NOMO-1 treated with dmso at 0.1 percent for 144 hours (cell line): ENCODE results near the gene SLC35B2.

Experiments
- DNase-seq: peaks from one replicate; lab custom pipeline; 2025; ENCODE audit not compliant: unreplicated experiment; lab: John Stamatoyannopoulos, UW

Gene SLC35B2

DNA sequence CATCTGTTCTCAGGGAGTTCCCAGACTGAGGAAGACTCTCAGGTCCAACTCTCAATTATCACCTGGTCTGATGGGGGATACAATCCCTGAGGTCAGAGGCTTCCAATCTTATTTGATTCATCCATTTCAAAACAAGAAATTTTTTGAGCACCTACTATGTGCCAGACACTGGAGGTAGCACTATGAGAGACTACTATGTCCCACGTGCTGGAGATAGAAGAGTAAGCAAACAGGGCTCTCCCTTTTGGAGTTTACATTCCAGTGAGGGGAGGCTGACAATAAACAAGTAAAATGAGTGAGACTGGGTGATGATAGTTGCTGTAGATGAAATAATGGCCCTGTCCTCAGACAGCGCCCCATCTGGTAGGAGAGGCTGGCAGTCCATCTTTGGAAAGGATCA lies 29.4 kb upstream of the SLC35B2 start:
- DNase-seq = no peak

DNA sequence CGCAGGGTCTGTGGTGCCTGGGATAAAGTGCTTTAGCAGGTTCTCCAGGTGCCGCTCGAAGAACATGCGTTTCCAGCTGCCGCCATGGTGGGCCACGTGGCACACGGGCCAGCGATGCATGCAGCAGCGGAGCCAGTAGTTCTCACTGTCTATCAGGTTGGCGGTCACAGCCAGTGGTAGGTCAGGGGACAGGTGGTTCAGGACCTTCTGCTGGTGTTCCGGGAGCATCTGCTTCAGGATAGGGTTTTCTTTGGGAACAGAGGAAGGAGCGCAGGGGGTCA lies 28.9 kb upstream of the SLC35B2 start:
- no peak for DNase-seq

DNA sequence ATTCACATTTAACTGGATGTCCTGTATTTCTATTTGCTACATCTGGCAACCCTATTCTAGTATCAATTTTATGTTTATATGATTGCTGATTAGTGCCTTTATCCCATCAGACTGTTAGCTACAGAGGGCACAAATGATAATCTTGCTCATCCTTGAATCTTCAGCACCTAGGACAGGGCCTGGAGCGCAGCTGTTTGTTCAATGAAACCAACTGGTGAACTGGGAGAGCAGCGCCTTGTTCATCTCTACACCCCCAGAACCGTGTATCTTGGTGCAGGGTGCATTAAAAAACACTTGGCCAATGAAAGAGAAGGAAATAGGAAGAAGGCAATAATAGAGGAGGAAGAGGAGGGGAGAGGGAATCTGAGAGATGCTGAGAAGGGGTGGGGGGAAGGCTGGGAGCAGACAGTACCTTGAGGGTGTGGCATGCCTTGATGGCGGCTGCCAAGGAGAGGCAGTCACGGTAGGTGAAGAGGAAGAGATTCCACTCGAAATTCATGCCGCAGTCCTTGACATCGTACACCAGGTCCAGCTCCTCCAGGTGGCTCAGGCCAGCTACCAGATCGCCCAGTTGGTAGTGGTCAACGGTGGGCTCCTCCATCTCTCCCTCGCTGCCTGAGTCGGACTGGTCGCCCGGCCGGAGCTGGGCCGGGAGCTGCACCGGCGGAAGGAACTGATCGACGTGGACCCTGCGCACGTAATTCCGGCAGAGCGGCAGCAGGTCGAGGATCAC lies 28.4 kb upstream of the SLC35B2 start:
- DNase-seq = no peak

DNA sequence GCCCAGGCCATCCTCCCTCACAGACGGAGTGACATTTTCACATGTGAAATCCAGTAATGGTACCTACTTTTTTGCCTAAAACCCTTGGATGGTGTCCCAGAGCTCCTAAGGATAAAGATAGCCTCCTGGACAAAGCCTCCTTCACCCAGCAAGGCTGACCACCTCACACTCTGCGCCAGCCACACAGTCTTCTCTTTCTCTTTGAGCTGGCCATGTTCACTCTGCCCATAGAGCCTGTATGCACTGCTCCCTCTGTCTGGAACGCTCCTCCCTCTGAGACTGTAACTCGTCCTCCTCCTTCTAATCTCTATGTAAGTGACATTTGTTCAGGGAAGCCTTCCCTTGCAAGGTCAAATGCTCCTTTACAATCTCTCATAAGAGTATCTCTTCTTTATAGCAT lies 27.5 kb upstream of the SLC35B2 start:
- no peak for DNase-seq

DNA sequence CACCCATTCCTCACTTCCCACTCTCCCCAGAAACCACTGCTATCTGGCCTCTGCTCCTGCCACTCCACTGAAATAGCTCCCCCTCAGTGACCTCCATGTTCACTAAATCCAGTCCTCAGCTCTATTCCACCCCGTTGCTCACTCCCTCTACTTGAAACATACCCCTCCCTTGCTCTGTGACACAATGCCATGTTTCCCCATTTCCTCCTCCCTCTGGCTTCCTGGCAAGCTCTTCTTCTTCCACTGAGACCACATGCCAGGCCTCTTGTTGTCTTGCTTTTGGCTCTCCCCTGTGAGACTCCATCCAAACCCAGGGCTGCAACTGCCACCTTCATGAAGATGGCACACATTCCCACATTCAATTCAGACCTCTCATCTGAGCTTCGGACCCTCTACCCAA lies 26.8 kb upstream of the SLC35B2 start:
- DNase-seq = peak; percentile 1

DNA sequence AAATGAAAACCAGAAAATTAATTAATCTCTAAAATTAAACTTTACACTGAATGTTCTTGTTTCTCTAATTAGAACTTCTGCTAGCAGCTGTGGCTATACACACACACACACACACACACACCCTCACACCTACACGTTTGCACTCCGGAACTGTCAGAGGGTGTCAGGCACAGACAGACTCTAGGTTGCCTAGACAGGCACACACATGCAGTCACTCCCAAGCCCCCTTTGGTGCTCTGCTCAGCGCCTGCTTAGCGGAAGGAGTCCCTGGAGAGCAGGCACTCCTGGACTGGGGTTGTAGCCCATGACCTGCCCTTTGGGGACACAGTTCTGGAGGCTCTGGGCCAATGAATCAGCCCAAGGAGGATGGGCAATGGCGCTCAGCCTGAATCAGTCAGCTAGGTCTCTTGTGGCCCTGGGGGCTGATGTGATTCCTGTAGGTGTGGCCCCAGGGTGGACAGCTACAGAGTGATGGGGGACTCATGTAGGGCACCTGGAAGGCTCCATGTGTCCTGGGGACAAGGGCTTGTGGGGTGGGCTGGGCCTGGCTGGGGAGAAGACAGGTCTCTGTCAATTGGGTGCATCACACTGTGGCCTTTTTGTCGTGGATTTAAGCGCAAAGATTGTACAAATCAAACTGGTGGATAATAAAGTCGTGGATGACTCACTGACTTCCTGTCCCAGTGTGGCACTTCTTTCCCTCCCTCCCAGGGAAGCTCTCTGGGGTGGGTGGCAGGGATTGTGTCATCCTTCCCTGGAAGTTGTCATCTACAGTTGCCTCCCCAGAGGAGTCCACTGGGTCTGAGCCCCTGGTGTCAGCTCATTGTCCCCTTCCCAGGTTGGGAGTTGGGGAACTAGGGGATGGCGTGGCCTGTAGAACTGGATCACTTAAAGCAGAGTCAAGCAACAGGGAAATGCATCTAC lies 21.7 kb upstream of the SLC35B2 start:
- no peak for DNase-seq

DNA sequence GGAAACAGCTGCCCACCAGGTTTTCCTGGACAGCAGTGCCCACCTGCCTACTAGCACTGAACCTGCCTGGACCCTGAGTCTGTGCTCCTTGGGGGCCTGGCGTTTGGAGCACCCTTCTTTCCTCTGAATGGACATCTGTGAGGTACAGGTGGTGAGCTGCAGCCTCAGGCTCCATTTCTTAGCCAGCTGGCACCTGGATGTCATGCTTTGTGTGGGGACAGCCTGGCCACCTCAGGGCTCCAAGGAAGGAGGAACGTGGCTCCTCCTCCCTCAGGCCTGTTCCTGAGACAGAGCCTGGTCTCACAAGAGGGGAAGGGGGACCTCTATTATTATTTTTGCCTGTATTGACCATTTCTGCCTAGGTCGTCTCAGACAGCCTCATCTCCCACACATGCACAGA lies 21.0 kb upstream of the SLC35B2 start:
- DNase-seq = no peak

DNA sequence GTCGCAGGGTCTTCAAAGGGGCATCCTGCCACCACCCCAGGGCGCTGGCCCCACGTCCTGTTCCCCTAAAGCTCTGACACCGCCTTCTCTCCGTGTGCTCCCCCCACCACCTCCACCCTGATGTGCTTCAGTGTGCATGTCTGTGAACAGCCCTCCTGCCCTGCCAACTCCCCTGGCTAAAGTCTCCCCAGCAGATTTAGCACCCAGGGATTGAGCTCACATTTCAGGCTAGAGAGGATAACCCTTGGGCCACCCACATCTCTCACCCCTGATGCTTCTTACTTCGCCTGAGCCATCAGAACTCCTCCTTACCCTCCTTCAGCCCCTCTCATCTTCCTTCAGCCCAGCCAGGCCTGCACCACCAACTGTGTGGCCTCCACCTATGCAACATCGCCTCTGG lies 20.4 kb upstream of the SLC35B2 start:
- DNase-seq = no peak

DNA sequence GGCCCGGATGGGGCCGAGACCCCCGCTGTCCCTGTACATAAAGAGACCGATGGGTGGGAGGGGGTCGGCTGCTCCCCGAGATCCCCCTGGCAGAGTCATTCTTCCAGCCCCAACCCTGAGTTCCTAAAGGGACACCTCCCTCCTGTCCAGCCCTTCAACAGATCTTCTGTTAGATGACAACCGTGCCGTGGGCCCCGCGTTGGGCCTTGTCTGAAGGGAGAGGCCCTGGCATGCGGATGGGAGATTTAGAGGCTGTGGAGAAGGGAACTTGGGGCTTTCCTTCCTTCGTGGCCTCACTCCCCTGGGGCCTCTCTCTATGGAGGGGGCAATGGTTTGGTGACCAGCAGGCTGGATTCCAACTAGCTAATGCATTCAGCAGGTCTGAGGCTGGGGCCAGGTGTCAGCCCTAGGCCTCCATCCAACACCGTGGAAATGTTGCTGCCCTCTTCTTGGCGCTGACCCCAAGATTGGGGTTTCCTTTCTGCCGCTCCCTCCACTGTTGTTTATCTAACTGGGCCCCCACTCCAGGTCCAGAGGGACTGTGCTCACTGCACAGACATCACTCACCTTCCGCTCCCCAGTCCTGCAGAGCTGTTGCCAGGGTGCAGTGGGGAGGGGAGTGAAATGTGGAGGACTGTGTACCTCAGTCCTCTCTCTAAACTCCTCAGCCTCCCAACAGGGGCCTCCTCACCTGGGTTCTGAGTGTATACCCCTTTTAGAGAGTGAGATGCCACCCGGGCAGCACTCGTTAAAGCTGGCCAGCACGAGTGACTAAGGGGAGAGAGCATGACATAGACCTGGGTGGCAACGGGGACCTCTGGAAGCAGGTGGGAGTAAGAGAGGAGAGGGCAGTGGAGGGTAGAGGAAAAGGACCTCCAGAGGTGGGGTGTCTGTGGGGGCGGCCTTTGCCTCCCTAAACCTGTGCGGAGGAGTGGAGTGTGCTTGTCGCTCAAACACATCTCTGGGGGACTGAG lies 19.6 kb upstream of the SLC35B2 start:
- DNase-seq = no peak

DNA sequence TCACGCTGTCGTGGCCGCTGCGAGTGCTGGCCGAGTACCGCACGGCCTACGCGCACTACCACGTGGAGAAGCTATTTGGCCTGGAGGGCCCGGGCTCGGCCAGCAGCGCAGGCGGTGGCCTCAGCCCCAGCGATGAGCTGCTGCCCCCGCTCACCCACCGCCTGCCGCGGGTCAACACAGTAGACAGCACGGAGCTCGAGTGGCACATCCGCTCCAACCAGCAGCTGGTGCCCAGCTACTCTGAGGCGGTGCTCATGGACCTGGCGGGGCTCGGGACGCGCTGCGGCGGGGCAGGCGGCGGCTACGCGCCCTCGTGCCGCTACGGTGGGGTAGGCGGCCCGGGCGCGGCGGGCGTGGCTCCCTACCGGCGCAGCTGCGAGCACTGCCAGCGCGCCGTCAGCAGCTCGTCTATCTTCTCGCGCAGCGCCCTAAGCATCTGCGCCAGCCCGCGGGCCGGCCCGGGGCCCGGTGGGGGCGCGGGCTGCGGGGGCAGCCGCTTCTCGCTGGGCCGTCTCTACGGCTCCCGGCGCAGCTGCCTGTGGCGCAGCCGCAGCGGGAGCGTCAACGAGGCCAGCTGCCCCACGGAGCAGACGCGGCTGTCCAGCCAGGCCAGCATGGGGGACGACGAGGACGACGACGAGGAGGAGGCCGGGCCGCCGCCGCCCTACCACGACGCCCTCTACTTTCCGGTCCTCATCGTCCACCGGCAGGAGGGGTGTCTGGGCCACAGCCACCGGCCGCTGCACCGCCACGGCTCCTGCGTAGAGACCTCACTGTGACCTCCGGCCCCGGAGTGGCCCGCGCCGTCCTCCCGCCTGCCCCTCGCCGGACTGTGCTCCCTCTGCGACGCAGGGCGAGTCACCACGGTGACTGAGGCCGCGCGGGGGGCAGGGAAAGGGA lies 18.7 kb upstream of the SLC35B2 start:
- DNase-seq = no peak

DNA sequence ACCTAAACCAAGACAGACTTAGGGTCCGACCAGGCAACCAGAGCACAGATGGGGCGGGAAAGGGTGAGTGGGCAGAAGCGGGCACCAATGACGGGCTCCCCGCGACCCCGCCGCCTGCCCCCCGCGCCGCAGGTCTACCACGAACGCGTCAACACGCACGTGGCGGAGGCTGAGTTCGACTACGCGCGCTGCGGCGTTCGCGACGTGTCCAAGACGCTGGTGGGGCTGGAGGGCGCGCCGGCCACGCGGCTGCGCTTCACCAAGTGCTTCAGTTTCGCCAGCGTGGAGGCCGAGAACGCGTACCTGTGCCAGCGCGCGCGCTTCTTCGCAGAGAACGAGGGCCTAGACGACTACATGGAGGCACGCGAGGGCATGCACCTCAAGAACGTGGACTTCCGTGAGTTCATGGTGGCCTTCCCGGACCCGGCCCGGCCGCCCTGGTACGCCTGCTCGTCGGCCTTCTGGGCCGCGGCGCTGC lies 18.0 kb upstream of the SLC35B2 start:
- no peak for DNase-seq

DNA sequence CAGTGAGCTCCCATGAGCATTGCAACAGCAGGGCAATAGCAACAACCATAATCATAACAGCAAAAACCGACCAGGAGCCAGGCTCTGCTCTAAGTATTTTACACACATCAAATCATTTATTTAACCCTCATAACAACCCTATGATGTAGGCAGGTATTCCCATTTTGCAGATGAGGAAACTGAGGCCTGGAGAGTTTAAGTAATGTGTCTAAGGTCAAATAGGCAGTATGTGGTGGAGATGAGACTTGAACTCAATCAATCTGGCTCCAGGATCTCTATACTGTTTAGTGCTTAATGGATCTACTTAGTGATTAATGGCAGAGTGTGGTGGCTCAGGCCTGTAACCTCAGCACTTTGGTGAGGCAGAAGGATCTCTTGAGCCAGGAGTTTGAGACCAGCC lies 16.3 kb upstream of the SLC35B2 start:
- DNase-seq = no peak

DNA sequence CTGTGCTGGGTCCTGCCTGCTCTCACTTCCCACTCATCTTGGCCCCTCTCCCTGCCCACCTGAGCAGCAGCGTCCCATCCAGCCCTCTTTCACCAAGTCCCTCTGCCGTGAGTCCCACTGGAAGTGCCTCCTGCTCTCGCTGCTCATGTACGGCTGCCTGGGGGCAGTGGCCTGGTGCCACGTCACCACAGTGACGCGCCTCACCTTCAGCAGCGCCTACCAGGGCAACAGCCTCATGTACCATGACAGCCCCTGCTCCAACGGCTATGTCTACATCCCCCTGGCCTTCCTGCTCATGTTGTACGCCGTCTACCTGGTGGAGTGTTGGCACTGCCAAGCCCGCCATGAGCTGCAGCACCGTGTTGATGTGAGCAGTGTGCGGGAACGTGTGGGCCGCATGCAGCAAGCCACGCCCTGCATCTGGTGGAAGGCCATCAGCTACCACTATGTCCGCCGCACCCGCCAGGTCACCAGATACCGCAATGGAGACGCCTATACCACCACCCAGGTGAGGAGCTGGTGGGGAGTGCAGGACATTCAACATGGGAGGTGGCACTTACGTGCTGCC lies 15.8 kb upstream of the SLC35B2 start:
- no peak for DNase-seq

DNA sequence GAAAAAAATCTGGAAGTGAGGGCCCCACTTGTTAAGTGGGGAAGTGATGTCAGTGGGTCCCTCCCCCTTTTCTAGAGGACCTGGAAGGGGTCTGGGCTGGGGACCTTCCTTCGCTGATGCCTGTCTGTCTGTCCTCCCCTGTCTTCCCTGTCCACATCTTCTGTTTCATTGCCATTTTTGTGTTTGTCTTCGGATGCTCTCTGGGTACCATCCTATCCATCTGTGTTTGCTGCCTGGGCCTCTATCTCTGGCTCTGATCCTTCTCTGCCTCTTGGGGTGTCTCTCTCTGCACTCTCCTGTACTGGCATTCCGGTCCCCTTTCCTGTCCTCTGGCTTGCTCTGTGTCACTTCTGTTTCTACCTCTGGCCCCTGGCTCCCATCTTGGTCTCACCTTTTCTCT lies 15.2 kb upstream of the SLC35B2 start:
- DNase-seq = no peak

DNA sequence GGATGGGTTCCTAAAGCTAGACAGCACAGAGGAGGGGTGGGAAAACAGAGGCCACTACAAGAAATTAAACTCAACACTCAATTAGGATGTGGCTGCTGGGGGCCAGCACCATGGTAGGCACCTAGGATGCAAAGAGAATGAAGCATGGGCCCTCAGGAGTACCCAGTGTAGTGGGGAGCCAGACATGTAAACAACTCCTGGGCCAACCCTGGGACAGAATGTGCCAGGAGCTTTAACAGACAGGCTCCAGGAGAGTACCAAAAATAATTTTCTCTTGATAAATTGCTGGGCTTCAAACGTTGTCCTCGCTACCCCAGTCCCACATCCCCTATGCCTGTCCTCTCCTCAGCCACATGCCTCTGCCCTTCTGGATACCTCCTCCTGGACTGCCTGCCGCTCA lies 14.6 kb upstream of the SLC35B2 start:
- DNase-seq = no peak

DNA sequence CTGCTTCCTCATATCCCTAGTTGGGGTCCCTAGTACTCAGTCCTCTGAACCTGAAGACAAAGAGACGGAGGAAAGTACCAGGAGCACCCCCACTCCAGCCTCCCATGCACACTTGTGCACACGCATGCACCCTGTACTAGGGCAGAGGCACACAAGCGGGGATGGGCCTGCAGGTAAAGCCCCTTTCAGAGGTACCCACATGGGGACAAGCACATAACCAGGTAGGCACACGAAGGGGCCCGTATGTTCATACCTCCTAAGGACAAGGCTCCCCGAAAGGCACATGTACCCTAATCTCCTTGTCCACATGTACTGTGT lies 14.0 kb upstream of the SLC35B2 start:
- no peak for DNase-seq

DNA sequence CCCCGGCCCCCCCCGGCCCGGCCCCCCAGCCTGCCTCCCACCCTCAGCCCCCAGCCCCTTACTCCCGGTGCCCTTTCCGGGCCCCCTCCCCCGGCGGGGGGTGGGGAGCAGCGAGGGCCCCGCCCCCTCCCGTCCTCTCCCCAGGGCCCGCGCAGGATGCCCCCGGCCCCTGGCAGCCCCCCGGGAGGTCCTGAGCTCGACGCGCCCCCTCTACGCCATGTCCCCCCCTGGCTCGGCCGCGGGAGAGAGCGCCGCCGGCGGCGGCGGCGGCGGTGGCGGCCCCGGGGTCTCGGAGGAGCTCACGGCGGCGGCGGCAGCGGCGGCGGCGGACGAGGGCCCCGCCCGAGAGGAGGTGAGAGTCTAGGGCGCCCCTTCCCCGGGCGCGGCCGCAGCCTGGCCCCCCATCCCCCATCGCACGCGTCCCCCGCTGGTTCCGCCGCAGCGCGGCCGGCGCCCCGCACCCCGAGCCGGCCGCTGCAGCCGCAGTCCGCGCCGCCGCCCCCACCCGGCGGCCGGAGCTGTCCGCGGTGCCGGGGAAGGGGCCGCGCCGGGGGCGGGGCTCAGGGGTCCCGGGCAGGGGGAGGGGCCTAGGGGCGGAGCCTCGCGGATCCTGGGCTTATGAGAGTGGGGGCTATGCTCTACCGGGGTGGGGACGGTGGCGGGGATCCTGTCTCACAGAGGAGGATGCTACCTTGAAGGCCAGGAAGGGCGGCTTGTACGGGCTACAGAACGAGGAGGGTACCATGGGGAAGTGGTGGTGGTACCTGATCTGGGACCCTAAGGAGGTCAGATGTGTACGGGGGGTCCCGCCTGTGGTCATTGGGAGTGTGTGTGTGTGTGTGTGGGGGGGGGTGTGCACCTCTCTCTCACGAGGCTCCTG lies 13.4 kb upstream of the SLC35B2 start:
- DNase-seq = no peak

DNA sequence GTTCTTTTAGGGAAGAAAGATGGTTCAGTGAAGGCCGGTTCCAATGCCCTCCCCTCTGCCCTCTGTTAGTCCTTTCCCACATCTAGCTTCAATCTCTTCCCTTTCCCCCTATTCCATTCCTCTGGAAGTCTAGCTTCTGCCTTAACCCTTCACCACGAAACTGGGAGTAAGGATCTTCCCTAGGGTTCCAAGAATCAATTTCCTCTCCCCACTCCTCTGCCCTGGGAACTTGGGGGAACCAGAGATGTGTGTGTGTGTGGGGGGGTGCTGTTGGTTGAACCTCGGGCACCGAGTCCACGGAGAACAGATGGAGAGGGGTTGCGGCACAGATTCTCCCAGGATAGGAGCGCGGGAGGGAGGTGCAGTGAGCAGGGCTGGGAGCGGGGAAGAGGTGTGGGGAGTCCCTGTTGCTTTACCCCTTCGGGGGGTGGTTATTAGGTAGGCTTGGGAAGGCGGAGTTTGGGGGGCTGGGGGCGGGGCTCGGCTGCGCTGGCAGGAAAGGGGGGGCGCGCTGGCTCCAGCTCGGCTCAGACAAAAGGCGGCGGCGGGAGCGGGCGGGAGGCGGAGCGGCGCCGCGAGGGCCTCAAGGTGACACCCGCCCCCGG lies 12.7 kb upstream of the SLC35B2 start, which contains the start of gene TMEM151B:
Gene TMEM151B (plus strand): TSS at position 530 of the 605 bp plus-strand sequence. CDS start 293 bp downstream, outside the sequence.
- no peak for DNase-seq
